ENCODE data around the gene ONECUT2.

Gene ONECUT2

DNA sequence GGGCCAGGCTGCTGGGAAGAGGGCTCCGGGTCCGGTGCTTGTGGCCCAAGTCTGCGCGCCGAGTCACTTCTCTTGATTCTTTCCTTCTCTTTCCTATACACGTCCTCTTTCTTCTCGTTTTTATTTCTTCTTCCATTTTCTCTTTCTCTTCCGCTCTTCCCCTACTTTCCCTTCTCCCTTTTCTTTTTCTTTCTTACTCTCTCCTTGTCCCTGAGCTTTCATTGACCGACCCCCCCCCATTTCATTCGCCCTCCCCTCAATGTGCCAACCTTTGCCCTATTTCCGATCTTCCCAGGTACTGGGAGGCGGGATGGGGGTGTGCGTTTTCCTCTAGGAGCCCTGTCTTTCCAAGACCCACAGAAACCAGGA, 1.8 kb downstream of the ONECUT2 start:
- no peak overlapping the region for H3K4me3 ChIP-seq (ENCODE audit: low read depth in 1 of 2, low read length in 1 of 2)
- no peaks in the 10 kb centered on the region for H3K9me3 ChIP-seq
- peaks cover 100% of the 10 kb centered on the region for H3K27me3 ChIP-seq
- peaks cover 0 to 12% of the 10 kb centered on the region in 2 experiments for H3K4me1 ChIP-seq (ENCODE audit: control insufficient read depth in 1 of 2, insufficient read depth in 1 of 2, low read depth in 1 of 2, low read length in 1 of 2)
- no peak overlapping the region for H3K27ac ChIP-seq
- TF ChIP-seq, protein P1, sequence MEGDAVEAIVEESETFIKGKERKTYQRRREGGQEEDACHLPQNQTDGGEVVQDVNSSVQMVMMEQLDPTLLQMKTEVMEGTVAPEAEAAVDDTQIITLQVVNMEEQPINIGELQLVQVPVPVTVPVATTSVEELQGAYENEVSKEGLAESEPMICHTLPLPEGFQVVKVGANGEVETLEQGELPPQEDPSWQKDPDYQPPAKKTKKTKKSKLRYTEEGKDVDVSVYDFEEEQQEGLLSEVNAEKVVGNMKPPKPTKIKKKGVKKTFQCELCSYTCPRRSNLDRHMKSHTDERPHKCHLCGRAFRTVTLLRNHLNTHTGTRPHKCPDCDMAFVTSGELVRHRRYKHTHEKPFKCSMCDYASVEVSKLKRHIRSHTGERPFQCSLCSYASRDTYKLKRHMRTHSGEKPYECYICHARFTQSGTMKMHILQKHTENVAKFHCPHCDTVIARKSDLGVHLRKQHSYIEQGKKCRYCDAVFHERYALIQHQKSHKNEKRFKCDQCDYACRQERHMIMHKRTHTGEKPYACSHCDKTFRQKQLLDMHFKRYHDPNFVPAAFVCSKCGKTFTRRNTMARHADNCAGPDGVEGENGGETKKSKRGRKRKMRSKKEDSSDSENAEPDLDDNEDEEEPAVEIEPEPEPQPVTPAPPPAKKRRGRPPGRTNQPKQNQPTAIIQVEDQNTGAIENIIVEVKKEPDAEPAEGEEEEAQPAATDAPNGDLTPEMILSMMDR (IDR thresholded peaks at IDR 0.05) = no peak
- H3K36me3 ChIP-seq = no peaks in the 10 kb centered on the region

DNA sequence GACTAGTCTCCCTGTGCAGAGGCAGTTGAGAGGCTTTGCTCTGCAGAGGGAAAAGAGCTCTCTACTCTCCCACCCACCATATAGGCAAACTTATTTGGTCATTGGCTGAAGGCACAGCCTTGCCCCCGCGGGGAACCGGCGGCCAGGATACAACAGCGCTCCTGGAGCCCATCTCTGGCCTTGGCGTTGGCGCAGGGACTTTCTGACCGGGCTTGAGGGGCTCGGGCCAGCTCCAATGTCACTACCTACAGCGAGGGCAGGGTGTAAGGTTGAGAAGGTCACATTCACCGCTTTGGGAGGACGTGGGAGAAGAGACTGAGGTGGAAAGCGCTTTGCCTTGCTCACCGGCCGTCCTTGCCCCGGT, 2.2 kb downstream of the ONECUT2 start:
- peaks cover 100% of the 10 kb centered on the region for H3K27me3 ChIP-seq
- H3K9me3 ChIP-seq = no peaks in the 10 kb centered on the region
- TF ChIP-seq, protein P1 (IDR thresholded peaks at IDR 0.05) = no peak
- no peak overlapping the region for H3K4me3 ChIP-seq (ENCODE audit: low read depth in 1 of 2, low read length in 1 of 2)
- no peaks in the 10 kb centered on the region for H3K36me3 ChIP-seq
- H3K4me1 ChIP-seq (ENCODE audit: control insufficient read depth in 1 of 2, insufficient read depth in 1 of 2, low read depth in 1 of 2, low read length in 1 of 2) = peaks cover 0 to 12% of the 10 kb centered on the region in 2 experiments
- H3K27ac ChIP-seq = no peak overlapping the region

GRCh38 chr18:57437766-57438671, 2.8 kb downstream of the ONECUT2 start:
- Histone ChIP-seq H3K4me1 (ENCODE audit: control insufficient read depth in 1 of 2, insufficient read depth in 1 of 2, low read depth in 1 of 2, low read length in 1 of 2) (peaks cover 0 to 12% of the 10 kb centered on the region in 2 experiments), H3K9me3 (no peaks in the 10 kb centered on the region)

DNA sequence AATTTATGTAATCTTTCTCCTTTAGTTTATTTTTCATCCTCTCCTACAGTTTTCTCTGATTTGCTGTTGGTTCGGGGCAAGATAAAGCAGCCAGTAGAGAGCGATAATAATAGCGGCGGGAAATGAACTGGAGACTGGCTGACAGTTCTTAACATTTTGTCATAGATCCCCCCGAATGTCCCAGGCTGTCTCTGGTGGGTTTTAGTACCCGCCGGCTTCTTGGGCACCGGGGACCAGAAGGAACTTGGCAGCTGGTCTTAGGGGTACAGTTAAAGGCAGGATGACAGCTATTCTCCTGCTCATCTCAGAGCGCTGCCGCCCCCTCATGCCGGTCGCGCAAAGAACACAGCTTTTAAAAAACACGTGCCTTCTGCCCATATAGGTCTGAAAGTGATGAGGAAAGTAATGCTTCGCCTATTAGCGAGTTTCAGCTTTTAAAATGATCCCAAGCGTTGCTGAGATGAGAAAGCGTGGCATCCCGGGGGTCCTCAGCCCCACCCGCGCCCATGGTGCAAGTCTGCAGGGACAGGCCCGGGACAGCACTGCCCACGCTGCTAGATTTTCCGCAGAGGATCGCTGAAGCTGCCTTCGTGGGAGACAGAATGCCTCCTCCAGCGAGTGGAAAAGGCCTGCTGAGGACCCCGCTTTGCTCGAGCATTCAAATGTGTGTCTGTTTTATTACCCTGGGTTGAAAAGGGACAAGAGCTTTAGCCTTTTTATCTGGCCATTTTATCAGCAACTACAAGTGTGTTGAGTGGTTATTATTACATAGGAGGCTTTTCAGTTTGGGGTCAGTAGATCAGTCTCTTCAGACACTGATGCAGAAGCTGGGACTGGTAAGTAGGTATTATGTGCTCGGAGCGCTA, 3.8 kb downstream of the ONECUT2 start:
- Histone ChIP-seq H3K4me3 (ENCODE audit: low read depth in 1 of 2, low read length in 1 of 2) (no peak overlapping the region), H3K4me1 (ENCODE audit: control insufficient read depth in 1 of 2, insufficient read depth in 1 of 2, low read depth in 1 of 2, low read length in 1 of 2) (peaks cover 0 to 12% of the 10 kb centered on the region in 2 experiments), H3K36me3 (no peaks in the 10 kb centered on the region), H3K9me3 (no peaks in the 10 kb centered on the region), H3K27me3 (peaks cover 100% of the 10 kb centered on the region), H3K27ac (no peak overlapping the region)
- TF ChIP-seq, protein P1 (IDR thresholded peaks at IDR 0.05) = no peak

More at GRCh38 chr18:57437766-57438671, 2.8 kb downstream of the ONECUT2 start:
- peaks cover 100% of the 10 kb centered on the region for H3K27me3 ChIP-seq
- H3K36me3 ChIP-seq = no peaks in the 10 kb centered on the region
- H3K4me3 ChIP-seq (ENCODE audit: low read depth in 1 of 2, low read length in 1 of 2) = no peak overlapping the region
- TF ChIP-seq, protein P1 (IDR thresholded peaks at IDR 0.05) = no peak
- H3K27ac ChIP-seq = no peak overlapping the region

DNA sequence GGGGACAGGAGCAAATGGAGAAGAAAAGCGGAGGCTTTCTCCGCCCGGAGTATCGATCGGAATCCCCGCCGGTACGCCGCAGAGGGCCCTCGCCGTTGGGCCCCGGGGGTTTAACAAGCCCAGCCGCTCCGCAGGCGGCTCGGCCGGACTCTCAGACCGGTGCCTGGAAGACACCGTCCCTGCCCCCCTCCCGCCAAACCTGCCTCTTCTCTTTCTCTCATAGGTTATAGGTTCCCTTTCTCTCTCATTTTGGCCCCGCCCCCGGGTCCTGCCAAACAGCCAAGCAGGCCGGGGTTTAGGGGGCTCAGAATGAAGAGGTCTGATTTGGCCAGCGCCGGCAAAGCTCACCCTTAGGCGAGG, 4.4 kb downstream of the ONECUT2 start:
- Histone ChIP-seq H3K4me3 (ENCODE audit: low read depth in 1 of 2, low read length in 1 of 2) (no peak overlapping the region), H3K4me1 (ENCODE audit: control insufficient read depth in 1 of 2, insufficient read depth in 1 of 2, low read depth in 1 of 2, low read length in 1 of 2) (peaks cover 0 to 12% of the 10 kb centered on the region in 2 experiments), H3K9me3 (no peaks in the 10 kb centered on the region), H3K36me3 (no peaks in the 10 kb centered on the region), H3K27me3 (peaks cover 100% of the 10 kb centered on the region), H3K27ac (no peak overlapping the region)
- TF ChIP-seq, protein P1 (IDR thresholded peaks at IDR 0.05) = no peak

All from neutrophil (primary cell).